Tibial nerve (tissue), 3 donors: Measurements from ENCODE around the gene PRIM1.

Experiments
- CTCF ChIP-seq, 5 experiments: fragments of 200-600 bp in 3 of 5; fragments of 450-650 bp in 2 of 5; sonication (generic) in 3 of 5; IDR thresholded peaks; one replicate each; pipeline ENCODE4 v1.5.1; 2016 to 2019; ENCODE audit warnings: antibody characterized with exemption in 5 of 5, mild to moderate bottlenecking in 3 of 5, moderate library complexity in 2 of 5
- POLR2A ChIP-seq, 2 donors: fragments of 450-650 bp; IDR thresholded peaks; one replicate each; pipeline ENCODE4 v1.6.1; 2017; ENCODE audit warnings: antibody characterized with exemption in 2 of 2, mild to moderate bottlenecking in 2 of 2, moderate library complexity in 2 of 2

DNA sequence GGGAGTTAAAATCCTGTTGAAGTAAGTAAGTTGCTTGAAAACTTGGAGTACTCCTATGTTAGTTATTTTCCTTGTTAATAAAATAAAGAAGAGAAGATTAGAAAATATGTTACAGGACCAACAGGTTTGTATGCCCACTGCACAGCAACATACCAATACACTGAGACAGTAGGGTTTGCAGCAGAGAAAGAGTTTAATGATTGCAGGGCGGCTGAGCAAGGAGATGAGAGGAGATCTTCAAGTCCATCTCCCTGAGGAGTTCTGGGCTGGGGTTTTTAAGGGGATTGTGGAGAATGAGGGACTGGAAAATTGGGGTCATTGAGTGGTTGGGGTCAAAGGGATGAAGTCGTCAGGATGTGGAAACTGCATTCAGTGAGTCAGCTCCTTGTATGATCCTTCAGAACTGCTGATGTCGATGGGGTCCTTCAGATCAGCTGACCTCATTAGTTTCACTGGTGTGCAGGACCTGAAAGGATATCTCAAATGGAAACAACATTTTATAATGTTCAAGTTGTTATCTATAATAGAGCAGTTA lies 6.7 kb upstream of the PRIM1 start:
- TF ChIP-seq CTCF (IDR thresholded peaks at IDR 0.05) (no peak), POLR2A (IDR thresholded peaks at IDR 0.05) (no peak)
